Dendritic cell treated with granulocyte-macrophage colony-stimulating factor and Interleukin-4, amounts not matched to agents 40 ng/mL and 50 ng/mL, for 4 days (primary cell): Measurements from ENCODE around the gene TRIB2.

Experiments
- H3K27ac Mint-ChIP-seq: one replicate; pipeline ENCODE4 v1.8.0; 2022; ENCODE audit warnings: mild to moderate bottlenecking, mixed read lengths
- H3K27me3 Mint-ChIP-seq: one replicate; pipeline ENCODE4 v1.8.0; 2022; ENCODE audit warnings: mild to moderate bottlenecking, mixed read lengths
- H3K36me3 Mint-ChIP-seq: one replicate; pipeline ENCODE4 v1.8.0; 2022; ENCODE audit warnings: low read depth, mixed read lengths
- H3K4me1 Mint-ChIP-seq: one replicate; pipeline ENCODE4 v1.8.0; 2022; ENCODE audit warnings: low read depth, mixed read lengths
- H3K4me3 Mint-ChIP-seq: one replicate; pipeline ENCODE4 v1.8.0; 2022; ENCODE audit warnings: mild to moderate bottlenecking, moderate library complexity, mixed read lengths
- H3K9me3 Mint-ChIP-seq: one replicate; pipeline ENCODE4 v1.8.0; 2022; ENCODE audit warnings: mixed read lengths
- intact Hi-C: fragments of 100-400 bp; cut with micrococcal nuclease; formaldehyde crosslinking; loops from one replicate; pipeline ENCODE4 v1.15.0; 2022

TRIB2 gene

GRCh38 chr2:12731701-12732280 is 15.1 kb downstream of the TRIB2 start:
- Mint-ChIP-seq H3K4me3 (no peak overlapping the region), H3K27ac (no peak overlapping the region), H3K36me3 (peaks cover 16% of the 10 kb centered on the region), H3K4me1 (peaks cover 47% of the 10 kb centered on the region), H3K27me3 (peaks cover 20% of the 10 kb centered on the region), H3K9me3 (no peaks in the 10 kb centered on the region)
- intact Hi-C loops: no loop called here

- Mint-ChIP-seq H3K27ac (no peak overlapping the region), H3K4me3 (no peak overlapping the region), H3K36me3 (peaks cover 17% of the 10 kb centered on the region), H3K9me3 (no peaks in the 10 kb centered on the region), H3K4me1 (peaks cover 46% of the 10 kb centered on the region), H3K27me3 (peaks cover 23% of the 10 kb centered on the region)
- intact Hi-C loops: no loop called here
Observed at GRCh38 chr2:12732651-12733050, 15.9 kb downstream of the TRIB2 start.

- intact Hi-C loops: no loop called here
- peaks cover 41% of the 10 kb centered on the region for H3K4me1 Mint-ChIP-seq
- no peaks in the 10 kb centered on the region for H3K9me3 Mint-ChIP-seq
- peaks cover 17% of the 10 kb centered on the region for H3K36me3 Mint-ChIP-seq
- H3K27me3 Mint-ChIP-seq: peaks cover 26% of the 10 kb centered on the region
- H3K4me3 Mint-ChIP-seq: no peak overlapping the region
- no peak overlapping the region for H3K27ac Mint-ChIP-seq
Observed at GRCh38 chr2:12733846-12734245, 17.1 kb downstream of the TRIB2 start.

GRCh38 chr2:12734914-12735654 is 18.3 kb downstream of the TRIB2 start:
- H3K4me3 Mint-ChIP-seq: no peak overlapping the region
- peaks cover 35% of the 10 kb centered on the region for H3K4me1 Mint-ChIP-seq
- H3K36me3 Mint-ChIP-seq: peaks cover 19% of the 10 kb centered on the region
- no peak overlapping the region for H3K27ac Mint-ChIP-seq
- no peaks in the 10 kb centered on the region for H3K9me3 Mint-ChIP-seq
- H3K27me3 Mint-ChIP-seq: peaks cover 28% of the 10 kb centered on the region
- intact Hi-C loops: no loop called here

- intact Hi-C loops: no loop called here
- Mint-ChIP-seq H3K4me1 (peaks cover 20% of the 10 kb centered on the region), H3K9me3 (no peaks in the 10 kb centered on the region), H3K27ac (no peak overlapping the region), H3K4me3 (no peak overlapping the region), H3K27me3 (peaks cover 31% of the 10 kb centered on the region), H3K36me3 (peaks cover 36% of the 10 kb centered on the region)
Observed at GRCh38 chr2:12737297-12737696, 20.6 kb downstream of the TRIB2 start.

- Mint-ChIP-seq H3K4me3 (no peak overlapping the region), H3K9me3 (no peaks in the 10 kb centered on the region), H3K36me3 (peaks cover 42% of the 10 kb centered on the region)
Observed at GRCh38 chr2:12737738-12738485, 21.2 kb downstream of the TRIB2 start.

GRCh38 chr2:12739721-12740254 is 23.1 kb downstream of the TRIB2 start:
- H3K36me3 Mint-ChIP-seq: peaks cover 42% of the 10 kb centered on the region
- no peak overlapping the region for H3K4me3 Mint-ChIP-seq
- no peaks in the 10 kb centered on the region for H3K9me3 Mint-ChIP-seq
- H3K27ac Mint-ChIP-seq: no peak overlapping the region
- peaks cover 28% of the 10 kb centered on the region for H3K27me3 Mint-ChIP-seq
- intact Hi-C loops: no loop called here
- peaks cover 16% of the 10 kb centered on the region for H3K4me1 Mint-ChIP-seq

More at GRCh38 chr2:12737738-12738485, 21.2 kb downstream of the TRIB2 start:
- Mint-ChIP-seq H3K27ac (no peak overlapping the region), H3K27me3 (peaks cover 31% of the 10 kb centered on the region), H3K4me1 (peaks cover 16% of the 10 kb centered on the region)
- intact Hi-C loops: no loop called here

GRCh38 chr2:12741380-12741779 is 24.6 kb downstream of the TRIB2 start:
- no peaks in the 10 kb centered on the region for H3K9me3 Mint-ChIP-seq
- H3K36me3 Mint-ChIP-seq: peaks cover 29% of the 10 kb centered on the region
- H3K27me3 Mint-ChIP-seq: peaks cover 24% of the 10 kb centered on the region
- H3K4me1 Mint-ChIP-seq: peaks cover 16% of the 10 kb centered on the region
- H3K27ac Mint-ChIP-seq: no peak overlapping the region
- H3K4me3 Mint-ChIP-seq: no peak overlapping the region
- intact Hi-C loops: no loop called here

- Mint-ChIP-seq H3K27me3 (peaks cover 17% of the 10 kb centered on the region), H3K36me3 (peaks cover 25% of the 10 kb centered on the region), H3K9me3 (no peaks in the 10 kb centered on the region), H3K4me3 (no peak overlapping the region), H3K27ac (no peak overlapping the region), H3K4me1 (peaks cover 4% of the 10 kb centered on the region)
- intact Hi-C loops: no loop called here
Observed at GRCh38 chr2:12742891-12743290, 26.2 kb downstream of the TRIB2 start.

- intact Hi-C loops: no loop called here
- peaks cover 9% of the 10 kb centered on the region for H3K27me3 Mint-ChIP-seq
- H3K36me3 Mint-ChIP-seq: no peaks in the 10 kb centered on the region
- no peak overlapping the region for H3K27ac Mint-ChIP-seq
- H3K4me3 Mint-ChIP-seq: no peak overlapping the region
- no peaks in the 10 kb centered on the region for H3K4me1 Mint-ChIP-seq
- no peaks in the 10 kb centered on the region for H3K9me3 Mint-ChIP-seq
Observed at GRCh38 chr2:12750166-12750905, 33.6 kb downstream of the TRIB2 start.

GRCh38 chr2:12754643-12755042 is 37.9 kb downstream of the TRIB2 start:
- Mint-ChIP-seq H3K27ac (no peak overlapping the region), H3K27me3 (peaks cover 14% of the 10 kb centered on the region), H3K9me3 (no peaks in the 10 kb centered on the region), H3K4me1 (no peaks in the 10 kb centered on the region), H3K36me3 (no peaks in the 10 kb centered on the region), H3K4me3 (no peak overlapping the region)
- intact Hi-C loops: no loop called here

GRCh38 chr2:12755384-12755783 is 38.6 kb downstream of the TRIB2 start:
- H3K27me3 Mint-ChIP-seq: peaks cover 14% of the 10 kb centered on the region
- H3K27ac Mint-ChIP-seq: no peak overlapping the region
- intact Hi-C loops: no loop called here
- H3K9me3 Mint-ChIP-seq: no peaks in the 10 kb centered on the region
- no peaks in the 10 kb centered on the region for H3K36me3 Mint-ChIP-seq
- H3K4me3 Mint-ChIP-seq: no peak overlapping the region
- no peaks in the 10 kb centered on the region for H3K4me1 Mint-ChIP-seq

- Mint-ChIP-seq H3K9me3 (peaks cover 2% of the 10 kb centered on the region), H3K36me3 (no peaks in the 10 kb centered on the region), H3K4me1 (no peaks in the 10 kb centered on the region), H3K4me3 (no peak overlapping the region), H3K27ac (no peak overlapping the region), H3K27me3 (peaks cover 22% of the 10 kb centered on the region)
- intact Hi-C loops: no loop called here
Observed at GRCh38 chr2:12759248-12759647, 42.5 kb downstream of the TRIB2 start.
